ENCODE data around the gene CAMK1D. TPM values are rescaled to one million over a fixed set of nuclear protein-coding genes. Genes with fewer than 3 reads are reported as not detected.

Gene CAMK1D
- total and polyA plus RNA-seq, 2 of the 8 experiments (the other 6 are each of a cell fraction or from before 2014, with no cell fraction given), result 3.5 to 10.6 TPM

DNA sequence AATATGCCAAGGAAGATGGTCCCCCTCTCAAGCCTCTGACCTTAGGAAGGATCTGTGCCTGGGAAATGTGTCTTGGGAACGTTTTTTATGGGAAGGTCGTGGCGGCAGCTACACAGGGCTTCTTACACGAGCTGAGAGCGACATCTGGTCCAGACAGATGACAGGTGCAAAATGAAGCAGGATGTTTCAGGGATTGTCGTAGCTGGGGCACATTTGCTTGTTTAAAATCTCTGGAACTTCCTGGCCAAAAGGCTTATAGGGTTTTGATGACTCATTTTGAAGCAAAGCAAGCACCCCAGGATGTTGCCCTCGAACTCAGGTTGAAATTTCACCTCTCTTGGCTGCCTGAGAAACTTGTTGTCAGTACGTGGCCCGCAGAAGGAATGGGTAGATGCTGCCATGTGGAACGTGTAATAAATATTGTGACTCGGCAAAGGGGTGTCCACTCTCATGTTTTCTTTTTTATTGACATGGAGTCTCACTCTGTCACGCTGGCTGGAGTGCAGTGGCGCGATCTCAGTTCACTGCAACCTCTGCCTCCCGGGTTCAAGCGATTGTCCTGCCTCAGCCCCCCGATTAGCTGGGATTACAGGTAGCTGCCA is 117.5 kb downstream of the CAMK1D start (continued):
- TF ChIP-seq, protein P1, sequence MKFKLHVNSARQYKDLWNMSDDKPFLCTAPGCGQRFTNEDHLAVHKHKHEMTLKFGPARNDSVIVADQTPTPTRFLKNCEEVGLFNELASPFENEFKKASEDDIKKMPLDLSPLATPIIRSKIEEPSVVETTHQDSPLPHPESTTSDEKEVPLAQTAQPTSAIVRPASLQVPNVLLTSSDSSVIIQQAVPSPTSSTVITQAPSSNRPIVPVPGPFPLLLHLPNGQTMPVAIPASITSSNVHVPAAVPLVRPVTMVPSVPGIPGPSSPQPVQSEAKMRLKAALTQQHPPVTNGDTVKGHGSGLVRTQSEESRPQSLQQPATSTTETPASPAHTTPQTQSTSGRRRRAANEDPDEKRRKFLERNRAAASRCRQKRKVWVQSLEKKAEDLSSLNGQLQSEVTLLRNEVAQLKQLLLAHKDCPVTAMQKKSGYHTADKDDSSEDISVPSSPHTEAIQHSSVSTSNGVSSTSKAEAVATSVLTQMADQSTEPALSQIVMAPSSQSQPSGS (IDR thresholded peaks at IDR 0.05; ENCODE audit: low read length), result no peak
- TF ChIP-seq NRF1 (IDR thresholded peaks at IDR 0.05; ENCODE audit: low read depth, low read length) (no peak), FOSL1 (IDR thresholded peaks at IDR 0.05; ENCODE audit: insufficient read depth, low read depth, low read length) (no peak), KDM5A (IDR thresholded peaks at IDR 0.05; ENCODE audit: low read length) (no peak), HDAC2 (IDR thresholded peaks at IDR 0.05; ENCODE audit: borderline replicate concordance in 1 of 2, low read depth in 2 of 2, low read length in 2 of 2) (no peak)

All from H1 (cell line).